ENCODE measurements around the gene KIF26A.

KIF26A gene

DNA sequence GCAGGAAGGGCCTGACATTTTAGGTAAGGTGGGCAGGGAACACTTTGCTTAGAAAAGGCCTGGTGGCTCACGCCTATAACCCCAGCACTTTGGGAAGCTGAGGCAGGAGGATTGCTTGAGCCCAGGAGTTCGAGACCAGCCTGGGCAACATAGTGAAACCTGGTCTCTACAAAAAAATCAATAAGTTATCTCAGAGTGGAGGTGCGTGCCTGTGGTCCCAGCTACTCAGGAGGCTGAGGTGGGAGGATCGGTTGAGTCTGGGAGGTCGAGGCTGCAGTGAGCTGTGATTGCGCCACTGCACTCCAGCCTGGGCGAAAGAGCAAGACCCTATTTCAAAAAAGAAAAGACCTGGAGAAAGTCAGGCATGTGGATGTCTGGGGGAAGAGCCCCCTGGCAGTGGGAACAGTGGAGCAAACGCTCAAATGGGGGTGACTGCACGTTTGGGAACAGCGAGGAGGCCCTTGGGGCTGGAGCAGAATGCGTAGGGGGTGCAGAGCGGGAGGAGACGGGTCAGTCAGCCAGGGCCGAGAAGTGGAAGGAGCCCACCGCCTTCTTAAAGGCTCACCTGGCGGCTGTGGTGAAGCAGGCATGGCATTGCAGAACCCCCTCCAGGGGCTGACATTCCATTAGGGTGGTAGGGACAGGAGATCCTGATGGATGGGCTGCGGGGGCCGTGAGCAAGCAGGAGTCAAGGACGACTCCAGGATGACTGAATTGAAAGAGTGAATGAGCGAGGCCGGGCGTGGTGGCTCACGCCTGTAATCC lies 6.2 kb upstream of the KIF26A start:
- no peak for DNase-seq (ENCODE audit: low read depth)

DNA sequence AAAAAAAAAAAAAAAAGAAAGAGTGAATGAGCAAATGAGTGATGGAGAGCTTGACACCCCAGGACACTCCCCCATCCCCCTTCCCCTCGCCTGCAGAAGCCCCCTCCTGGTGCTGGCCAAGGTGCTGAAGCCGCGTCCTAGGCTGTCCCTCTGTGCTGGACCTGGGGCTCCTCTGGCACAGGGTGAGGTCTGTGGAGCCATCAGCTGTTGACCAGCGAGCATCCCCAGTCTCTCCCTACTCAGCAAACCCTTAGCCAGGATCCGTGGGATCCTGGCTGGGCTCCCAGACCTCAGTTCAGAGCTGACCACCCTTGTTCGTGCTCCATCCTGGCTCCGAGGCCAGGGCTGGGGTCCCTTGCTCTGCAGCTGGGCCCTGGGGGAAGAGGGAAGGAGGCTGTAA lies 5.4 kb upstream of the KIF26A start:
- DNase-seq (ENCODE audit: low read depth) = no peak

DNA sequence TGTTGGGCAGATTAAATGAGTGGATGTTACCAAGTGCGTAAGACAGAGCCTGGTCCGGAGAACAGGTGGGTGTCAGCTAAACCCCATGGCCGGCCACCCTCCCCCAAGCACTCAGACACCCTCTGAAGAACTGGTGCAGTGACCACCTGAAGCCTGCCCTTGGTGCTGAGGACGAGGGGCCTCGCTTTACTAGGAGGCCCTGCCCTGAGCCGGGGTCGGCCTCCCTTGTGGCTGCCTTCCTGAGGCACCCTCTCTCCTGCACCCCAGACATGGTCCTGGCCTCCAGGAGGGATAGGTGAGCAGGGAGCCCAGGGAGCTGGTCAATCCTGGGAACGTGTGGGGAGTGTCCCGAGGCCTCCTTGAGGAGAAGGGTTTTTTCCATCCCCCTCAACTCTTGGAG lies 4.9 kb upstream of the KIF26A start:
- no peak for DNase-seq (ENCODE audit: low read depth)

DNA sequence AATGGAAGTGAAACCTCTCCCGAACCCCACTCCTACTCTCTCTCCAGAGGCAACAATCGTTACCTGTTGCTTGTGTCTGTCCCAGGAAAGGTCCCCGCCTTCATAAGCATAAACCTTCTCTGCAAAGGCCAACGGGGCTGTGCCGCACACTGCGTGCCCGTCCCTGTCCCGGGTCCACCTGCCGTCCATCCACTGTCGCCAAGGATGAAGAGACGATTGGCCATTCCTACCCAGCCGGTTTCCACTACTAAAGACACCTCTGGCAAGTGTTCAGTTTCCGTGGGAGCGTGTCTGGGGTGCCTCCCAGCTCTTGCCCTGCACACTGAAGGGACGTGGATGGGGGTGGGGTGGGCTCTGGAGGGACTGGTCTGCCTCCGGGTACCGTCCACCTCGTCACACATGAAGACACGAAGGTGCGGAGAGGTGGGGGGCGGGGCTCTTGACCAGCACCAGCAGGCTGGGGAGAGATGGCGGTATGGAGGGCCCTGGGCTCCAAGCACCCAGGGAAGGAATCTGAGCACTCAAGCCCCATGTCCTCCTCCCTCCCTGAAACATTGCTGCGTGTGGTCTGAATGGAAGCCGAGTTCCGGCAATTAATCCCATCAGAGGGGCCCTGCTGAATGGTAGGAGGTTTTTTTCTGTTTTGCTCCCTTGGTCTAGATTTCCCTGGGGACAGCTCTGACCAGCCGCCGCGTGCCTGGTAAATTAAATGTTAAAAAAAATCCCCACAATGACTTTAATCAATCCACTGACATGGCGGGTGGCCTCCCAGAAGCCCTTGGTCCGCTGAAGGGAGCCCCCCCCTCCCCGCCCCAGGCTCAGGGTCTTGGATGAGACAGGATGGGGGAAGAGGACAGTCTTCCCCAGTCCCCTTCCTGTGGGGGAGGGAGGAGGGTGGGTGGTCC lies 4.1 kb upstream of the KIF26A start:
- no peak for DNase-seq (ENCODE audit: low read depth)

DNA sequence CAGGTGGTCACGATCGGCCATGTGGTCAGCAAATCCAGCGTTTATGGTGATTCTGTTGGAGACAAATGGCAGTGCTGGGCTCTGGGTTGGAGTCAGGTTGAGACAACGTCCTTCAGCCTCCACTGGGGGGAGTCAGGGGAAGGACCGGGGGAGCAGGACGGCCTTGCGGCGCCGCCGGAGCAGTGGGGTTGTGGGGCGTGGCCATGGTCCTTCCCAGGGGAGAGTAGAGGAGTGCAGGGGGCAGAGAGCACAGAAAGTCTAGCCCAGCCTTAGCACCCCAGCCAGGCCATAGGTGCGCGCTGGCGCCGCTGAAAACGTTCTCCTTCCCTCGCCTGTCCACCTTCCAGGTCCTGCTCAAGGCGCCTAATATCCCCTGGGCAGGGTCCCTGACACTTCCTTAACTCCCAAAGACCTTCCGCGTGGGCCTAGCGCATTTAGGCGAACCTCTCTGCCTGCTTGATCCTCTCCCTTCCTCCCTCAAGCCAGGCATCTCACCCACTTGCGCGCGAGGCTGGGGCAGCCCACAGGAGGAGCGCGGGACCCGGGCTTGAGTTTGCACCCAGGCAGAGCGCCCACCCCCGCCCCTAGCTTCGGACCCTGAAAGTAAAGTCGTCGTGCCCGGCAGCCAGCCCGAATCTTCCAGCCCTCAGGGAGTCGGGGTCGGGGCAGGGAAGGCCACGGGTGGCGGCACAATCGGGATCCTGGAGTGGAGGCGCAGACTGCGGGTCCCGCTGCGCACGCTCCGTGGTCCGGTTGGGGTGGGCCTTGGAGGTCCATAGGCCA lies 3.1 kb upstream of the KIF26A start:
- DNase-seq (ENCODE audit: low read depth) = no peak

DNA sequence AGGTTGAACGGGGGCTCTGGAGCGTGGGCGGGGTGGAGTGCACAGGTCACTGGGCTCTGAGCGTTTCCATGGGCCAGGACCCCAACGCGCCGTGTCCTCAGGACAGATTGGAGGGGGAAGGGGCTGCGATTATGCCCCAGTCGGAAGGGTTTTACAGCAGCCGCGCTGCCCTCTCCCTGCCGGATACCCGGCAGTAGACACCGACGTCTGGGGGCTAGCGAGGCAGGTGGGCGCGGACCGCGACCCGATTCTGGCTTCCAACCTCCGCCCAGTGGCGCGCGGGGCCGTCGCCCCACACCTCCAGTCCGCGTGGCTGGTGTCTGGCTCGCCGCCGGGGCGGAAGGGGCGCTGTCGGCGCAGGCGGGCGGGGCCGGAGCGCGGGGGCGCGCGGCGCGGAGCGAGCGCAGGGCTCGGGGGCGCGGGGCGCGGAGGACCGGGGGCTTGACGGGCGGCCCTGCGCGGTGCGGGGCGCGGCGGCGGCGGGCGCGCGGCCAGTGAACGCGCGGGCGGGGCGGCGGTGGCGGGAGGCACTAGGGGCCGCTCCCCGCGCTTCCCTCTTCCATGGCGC lies 2.4 kb upstream of the KIF26A start:
- DNase-seq (ENCODE audit: low read depth) = no peak

DNA sequence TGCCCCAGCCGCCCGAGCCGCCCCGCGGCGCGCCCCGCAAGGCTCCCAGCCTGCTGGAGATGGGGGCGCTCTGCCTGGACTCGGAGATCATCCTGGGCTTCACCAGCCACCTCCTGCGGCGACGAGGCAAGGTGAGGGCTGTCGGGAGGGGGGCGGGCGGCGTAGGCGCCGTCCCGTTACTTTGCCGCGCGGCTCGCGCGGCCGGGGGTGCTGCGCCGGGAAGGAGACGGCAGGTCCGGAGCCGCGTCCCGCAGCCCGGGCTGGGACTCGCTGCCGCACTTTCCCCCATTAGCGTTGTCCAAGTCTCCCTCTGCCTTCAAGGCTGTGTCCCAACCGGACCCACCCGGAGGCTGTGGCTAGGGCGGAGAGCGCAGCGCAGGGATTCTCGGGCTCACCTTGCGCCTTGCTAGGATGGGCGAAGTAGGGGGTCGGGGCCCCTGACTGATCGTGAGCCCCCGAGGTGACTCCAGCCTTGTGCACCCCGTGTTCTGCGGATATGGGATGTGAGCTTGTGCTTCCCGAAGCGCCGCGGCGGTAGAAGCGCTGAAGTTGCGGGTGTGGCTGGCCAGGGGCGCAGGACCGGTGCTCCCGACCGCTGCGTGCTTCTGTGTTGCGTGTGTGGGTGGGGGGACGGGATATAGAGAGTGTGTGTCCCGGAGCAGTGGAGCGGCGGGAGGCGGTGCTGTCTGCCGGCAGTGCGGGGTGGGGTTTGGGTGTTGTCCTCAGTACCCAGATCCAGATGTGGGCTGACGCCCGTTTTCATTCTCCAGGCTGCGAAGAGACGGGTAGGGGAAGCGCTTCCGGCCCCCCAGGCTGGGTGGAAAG lies 1.7 kb upstream of the KIF26A start:
- DNase-seq (ENCODE audit: low read depth) = no peak

DNA sequence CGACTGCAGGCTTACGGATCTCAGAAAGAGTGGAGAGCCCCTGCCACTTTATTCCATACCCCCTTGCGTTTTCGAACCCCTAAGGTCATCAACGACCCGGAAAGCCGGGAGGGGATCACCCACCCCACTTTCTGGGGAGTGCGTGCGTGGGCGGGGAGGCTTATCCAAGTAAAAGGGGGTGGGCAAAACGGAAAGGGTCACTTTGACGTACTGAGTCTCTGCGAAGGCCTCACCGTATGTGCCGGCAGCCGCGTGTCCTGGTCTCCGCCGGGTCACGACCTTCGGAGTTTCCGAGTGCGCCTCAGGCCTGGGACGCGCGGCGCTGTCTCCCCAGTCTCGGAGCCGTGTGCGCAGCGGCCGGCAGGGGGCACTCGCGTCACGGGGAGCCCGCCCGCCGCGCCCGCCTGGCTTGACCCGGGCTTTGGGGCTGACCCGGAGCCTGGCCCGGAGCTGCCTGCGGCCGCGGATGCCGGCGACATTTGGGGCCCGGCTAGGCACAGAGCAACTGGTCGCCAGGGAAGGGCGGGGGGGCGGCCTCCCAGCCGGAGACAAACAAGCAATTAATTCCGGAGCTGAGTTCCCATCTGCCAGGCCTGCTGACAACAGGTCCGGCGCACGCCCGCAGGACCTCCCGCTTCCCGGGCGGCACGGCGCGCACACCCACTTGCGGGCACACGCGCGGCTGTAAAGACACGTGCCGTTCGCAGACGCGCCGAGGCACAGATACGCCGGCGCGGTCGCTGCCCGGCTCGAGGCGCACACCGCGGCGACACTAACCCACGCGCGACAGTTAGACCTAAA lies 890 bp upstream of the KIF26A start:
- peak; percentile 36 for DNase-seq (ENCODE audit: low read depth)

DNA sequence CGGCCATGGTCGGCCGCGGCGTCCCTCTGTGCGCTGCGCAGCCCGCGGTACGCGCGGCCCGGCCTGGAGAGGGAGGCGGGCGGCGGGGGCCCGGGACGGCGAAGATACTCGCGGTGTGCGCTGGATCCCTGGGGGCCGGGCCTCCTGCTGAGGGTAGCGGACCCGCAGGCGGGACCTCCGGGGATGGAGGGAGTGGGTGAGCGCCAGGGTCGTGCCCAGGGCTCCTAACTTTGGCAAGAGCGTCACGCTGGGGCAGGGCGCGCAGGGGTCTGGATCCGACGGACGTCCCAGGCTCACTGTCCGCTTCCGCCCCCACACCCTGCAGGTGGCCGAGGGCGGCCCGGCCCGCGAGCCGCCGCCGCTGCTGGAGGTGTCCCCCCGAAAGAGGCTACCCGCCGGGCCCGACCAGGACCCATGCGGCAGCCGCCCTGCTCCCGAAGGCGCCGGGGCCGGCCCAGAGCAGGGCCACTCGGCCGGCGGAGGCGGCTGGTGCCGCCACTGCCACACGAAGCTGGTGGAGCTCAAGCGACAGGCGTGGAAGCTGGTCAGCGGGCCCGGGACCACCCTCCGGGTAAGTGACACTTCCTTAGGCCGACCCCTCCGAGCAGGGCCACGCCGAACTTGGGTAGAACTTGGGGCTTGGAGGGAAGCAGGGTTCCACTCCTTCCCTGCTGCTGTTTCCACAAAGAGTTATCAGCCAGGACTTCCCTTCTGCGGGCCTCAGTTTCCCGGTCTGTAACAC lies 502 bp downstream of the KIF26A start:
- DNase-seq (ENCODE audit: low read depth) = no peak

DNA sequence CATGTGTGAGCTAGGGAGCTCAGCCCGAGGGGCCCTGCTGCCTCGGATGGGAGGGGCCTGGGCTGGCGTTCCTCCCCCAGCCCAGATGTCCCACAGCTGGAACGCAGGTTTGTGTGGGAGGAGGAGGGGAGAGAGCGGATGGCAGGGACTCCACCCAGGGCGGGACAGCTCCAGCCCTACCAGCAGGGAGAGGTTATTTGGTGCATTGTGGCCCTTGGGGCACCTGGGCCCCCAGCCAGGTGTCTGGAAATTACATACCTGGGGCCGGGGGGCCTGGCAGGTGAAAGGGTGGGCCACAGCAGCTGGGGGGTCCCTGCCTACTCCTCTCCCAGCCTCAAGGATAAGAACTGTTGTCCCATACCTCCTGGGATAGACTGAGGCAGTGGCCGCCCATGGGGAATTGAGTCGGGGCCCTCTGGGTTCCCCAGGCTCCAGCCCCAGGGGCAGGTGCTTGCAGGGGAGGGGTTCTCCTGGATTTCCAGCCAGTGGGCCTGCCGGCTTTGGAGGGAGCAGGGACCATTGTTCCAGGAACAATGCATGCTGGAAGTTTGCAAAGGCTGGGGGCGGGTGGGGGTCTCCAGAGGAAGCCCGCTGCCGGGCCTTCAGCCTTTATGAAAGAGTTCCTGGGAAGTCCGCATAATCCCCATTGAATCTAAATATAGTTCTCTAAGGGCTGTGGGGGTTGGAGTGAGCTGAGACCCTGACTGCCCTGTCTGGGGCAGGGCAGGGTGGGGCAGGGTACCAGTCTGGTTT lies 1.2 kb downstream of the KIF26A start:
- DNase-seq (ENCODE audit: low read depth) = no peak

DNA sequence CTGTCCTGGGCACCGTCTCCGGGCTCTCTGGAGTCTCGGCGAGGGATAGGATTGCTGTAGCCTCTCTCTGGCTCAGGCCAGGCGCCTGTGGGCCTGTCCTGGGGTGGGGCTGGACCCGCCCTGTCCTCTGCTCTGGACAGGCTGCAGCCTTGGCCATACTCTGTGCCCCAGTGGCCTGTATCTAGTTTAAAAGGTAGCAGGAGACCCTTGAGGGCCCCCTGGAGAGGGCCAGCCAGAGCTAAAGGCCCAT lies 1.8 kb downstream of the KIF26A start:
- no peak for DNase-seq (ENCODE audit: low read depth)

DNA sequence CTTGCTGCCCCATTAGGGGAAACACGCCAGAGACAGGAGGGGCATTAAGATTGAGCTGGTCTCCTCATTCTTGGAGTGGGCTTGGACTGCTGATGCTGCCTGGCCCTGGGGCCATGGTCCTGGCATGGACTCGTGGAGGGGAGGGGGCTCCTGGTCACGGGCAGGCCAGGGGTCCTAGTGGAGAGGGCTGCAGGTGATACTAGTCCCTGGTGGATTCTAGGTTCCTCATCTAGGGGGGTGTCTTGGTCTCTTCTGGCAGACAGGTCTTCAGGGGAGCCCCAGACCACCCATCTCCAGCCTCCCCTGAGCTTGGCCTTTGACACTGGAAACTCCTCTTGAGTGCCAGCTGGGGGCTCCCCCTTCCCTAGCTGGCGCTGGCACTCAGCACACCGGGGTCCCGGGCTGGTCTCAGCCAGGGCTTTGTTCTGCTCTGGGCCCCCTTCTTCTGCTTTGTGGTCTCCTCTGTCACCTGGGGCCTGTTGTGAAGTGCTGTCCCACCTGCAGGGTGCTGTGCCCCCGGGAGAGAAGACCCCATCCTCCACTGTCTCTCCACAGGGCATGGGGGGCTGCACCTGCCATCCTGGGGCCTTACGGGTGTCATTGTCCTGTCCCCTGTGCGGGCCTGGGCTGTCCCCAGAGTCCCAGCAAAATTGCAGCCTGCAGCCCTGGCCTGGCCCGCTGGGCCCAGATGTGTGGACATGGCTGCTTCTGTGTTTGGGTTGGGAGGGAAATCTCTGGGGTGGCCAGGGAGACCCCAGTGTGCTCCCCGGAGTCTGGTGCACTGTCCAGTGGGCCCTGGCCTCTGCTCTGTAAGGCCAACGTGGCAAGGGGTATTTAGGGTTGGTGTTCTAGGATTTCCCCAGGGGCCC lies 2.3 kb downstream of the KIF26A start:
- DNase-seq (ENCODE audit: low read depth) = no peak

DNA sequence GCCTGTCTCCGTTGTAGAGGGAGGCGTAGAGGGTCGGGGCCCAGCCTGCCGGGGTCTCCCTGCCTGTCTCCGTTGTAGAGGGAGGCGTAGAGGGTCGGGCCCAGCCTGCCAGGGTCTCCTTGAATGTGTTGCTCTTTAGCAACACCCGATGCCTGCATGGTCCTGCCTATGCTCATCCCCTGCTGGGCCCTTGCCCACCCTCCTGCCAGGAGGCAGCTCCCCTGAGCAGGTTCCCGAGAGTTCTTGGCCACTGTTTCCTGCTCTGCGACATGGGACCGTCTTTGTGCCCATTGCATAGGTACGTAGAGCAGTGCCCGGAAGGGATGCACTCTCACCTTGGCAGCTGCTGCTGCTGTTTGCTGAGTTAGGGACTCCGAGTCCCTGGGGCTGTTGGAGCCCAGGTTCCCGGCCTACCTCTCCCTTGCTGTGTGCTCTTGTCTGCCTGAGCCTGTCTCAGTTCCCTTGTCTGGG lies 3.3 kb downstream of the KIF26A start:
- DNase-seq (ENCODE audit: low read depth) = no peak

DNA sequence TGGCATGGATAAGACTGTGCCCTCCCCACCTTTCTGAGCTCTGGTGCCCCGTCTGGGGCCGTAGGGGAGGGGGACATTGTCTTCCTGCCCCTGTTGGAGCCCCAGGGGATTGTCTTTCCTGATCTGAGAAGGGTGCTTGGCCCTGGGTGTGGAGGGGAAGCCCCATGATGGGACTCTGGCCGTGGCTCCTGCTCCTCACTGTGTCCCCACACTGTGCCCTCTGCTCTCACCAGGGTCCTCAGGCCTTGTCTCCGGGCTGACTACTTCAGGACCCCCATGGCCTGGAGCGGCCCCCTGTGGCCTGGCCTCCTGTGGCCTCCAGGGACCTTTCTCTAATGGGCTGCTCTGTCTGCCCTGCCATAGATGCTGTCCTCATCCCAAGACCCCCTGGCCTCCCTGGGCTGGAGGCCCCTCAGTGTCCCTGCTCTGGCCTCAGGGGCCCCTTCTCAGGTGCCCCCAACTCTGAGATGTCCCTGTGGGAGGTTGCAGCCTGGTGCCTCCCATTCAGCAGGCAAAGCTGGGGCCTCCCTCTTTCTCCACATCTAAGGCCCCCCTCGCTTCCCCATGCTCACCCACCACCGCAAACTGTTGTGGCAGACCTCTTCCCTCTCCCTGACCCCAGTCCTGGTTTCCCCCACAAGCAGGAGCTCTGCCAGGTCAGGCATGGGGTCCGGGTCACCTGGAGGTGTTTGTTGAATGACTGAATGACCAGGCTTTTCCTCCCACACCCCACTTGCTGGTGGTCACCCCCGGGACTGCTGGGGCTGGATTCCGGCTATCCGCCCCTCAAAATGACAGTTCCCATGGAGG lies 4.0 kb downstream of the KIF26A start:
- DNase-seq (ENCODE audit: low read depth) = no peak

DNA sequence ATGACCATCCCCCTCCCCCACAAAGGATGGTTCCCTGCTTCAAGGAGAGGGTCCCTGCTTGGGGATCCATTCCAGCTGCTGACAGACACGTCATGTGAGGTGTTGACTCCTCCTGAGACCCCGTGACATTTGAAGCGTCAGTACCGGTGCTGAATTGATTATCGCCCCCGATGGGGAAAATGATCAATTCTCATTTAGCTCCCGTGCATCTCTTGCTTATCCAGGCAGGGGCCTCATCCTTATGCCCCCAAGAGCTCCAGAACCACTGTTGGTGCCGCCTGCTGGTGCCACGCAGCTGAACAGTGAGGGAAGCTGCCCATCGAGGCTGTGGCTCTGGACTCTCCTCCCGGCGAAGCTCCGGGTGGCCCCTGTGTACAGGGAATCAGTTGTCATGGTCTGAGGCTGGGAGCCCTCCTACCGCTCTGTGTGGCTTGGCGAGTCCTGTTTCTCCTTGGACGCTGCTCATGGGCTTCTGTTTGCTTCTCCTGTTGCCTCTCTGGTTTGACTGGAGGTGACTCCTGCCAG lies 4.6 kb downstream of the KIF26A start:
- DNase-seq (ENCODE audit: low read depth) = no peak

DNA sequence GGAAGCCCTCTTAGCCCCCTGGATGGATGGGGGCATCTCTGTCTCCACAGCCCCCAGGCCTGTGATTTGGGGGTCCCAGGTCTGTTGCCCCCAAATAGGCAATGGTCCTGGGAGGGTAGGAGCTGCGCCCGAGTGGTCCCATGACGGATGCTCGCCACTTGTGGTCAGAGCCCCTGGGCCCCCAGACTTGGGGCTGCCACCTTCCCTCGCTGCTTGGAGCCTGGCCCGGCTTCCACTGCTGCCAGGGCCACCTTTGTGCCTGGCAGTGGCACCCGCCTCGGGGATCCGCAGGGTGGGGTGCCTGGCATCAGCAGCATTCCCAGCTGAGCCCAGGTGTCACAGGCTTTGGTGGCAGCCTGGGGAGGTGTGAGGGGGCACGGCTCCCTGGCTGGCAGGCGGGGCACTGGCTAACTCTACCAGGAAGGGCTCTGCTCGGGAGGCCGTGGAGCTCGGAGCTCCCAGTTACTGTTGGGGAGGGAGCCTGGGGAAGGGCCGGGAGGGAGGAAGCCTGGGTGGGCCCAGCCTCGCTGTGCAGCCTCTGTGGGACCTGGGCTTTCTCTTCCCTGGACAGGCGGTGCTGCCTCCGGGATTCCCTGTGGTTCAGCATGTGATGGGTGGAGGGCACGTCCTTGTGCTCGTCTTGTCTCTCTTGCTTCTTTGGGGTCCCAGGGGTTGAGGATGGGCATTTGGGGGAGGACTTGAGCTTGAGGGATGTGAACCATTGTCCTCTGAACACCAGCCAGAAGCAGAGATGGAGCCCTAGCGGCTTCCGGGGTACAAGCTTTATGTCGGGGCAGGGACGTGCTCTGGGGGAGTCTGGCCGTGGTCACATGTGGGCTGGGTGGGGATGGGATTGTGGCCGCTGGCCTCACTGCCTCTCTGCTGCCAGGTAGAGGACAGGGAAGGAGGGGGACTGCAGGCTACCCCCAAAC lies 5.4 kb downstream of the KIF26A start:
- no peak for DNase-seq (ENCODE audit: low read depth)
